NCI-H446 treated with DMSO at 0.1 percent for 48 hours (cell line): ENCODE measurements around the gene NFATC1.

Experiments
- DNase-seq: peaks from one replicate; lab custom pipeline; 2025; lab: John Stamatoyannopoulos, UW

Gene NFATC1

GRCh38 chr18:79423211-79424007 is 27.7 kb downstream of the NFATC1 start:
- no peak for DNase-seq

- DNase-seq = no peak
Observed at GRCh38 chr18:79424008-79424565, 28.4 kb downstream of the NFATC1 start.

- DNase-seq = no peak
Observed at GRCh38 chr18:79424880-79425568, 29.3 kb downstream of the NFATC1 start.

GRCh38 chr18:79425569-79425886 is 29.8 kb downstream of the NFATC1 start:
- no peak for DNase-seq

GRCh38 chr18:79426376-79427300 is 30.9 kb downstream of the NFATC1 start:
- DNase-seq = no peak

GRCh38 chr18:79427368-79428225 is 31.9 kb downstream of the NFATC1 start:
- no peak for DNase-seq

- no peak for DNase-seq
Observed at GRCh38 chr18:79428287-79428686, 32.6 kb downstream of the NFATC1 start.

GRCh38 chr18:79429381-79429780 is 33.7 kb downstream of the NFATC1 start:
- DNase-seq = no peak

GRCh38 chr18:79429785-79430281 is 34.1 kb downstream of the NFATC1 start:
- DNase-seq = no peak

GRCh38 chr18:79432376-79433120 is 36.8 kb downstream of the NFATC1 start:
- DNase-seq = no peak

GRCh38 chr18:79433431-79433830 is 37.7 kb downstream of the NFATC1 start:
- DNase-seq = no peak

GRCh38 chr18:79434607-79435401 is 39.1 kb downstream of the NFATC1 start:
- DNase-seq = no peak

GRCh38 chr18:79436556-79437275 is 41.0 kb downstream of the NFATC1 start:
- no peak for DNase-seq

GRCh38 chr18:79438089-79438897 is 42.6 kb downstream of the NFATC1 start:
- no peak for DNase-seq

- DNase-seq = no peak
Observed at GRCh38 chr18:79438898-79439627, 43.3 kb downstream of the NFATC1 start.

GRCh38 chr18:79439628-79440023 is 43.9 kb downstream of the NFATC1 start:
- no peak for DNase-seq
